IPS DF 6.9 (cell line): ENCODE measurements around the gene MED7.

Experiments
- DNase-seq: peaks from one replicate; pipeline ENCODE4 v3.0.0-alpha.2; 2013; ENCODE audit warnings: low read depth, low spot score
- H3K27ac ChIP-seq: one replicate; pipeline ENCODE4 v1.5.1; 2013; ENCODE audit warnings: low read length, control low read depth
- H3K27me3 ChIP-seq: 2 replicates; pipeline ENCODE4 v1.6.1; 2013; ENCODE audit warnings: mild to moderate bottlenecking, low read length; ENCODE audit not compliant: control insufficient read depth, insufficient read depth
- H3K36me3 ChIP-seq: 2 replicates; pipeline ENCODE4 v1.6.1; 2013; ENCODE audit warnings: low read length; ENCODE audit not compliant: control insufficient read depth, insufficient read depth
- H3K4me1 ChIP-seq: 2 replicates; pipeline ENCODE4 v1.6.1; 2013; ENCODE audit warnings: low read length; ENCODE audit not compliant: control insufficient read depth, insufficient read depth
- H3K4me3 ChIP-seq: 2 replicates; pipeline ENCODE4 v1.5.1; 2013; ENCODE audit warnings: mild to moderate bottlenecking, low read length
- H3K9me3 ChIP-seq: 2 replicates; pipeline ENCODE4 v1.6.1; 2013; ENCODE audit warnings: low read length, inconsistent platforms; ENCODE audit not compliant: control insufficient read depth, insufficient read depth
- WGBS: extraction: QIAGEN DNeasy Blood & Tissue Kit; methylation state at CpG from one replicate; pipeline ENCODE4 v1.1.7; 2013; ENCODE audit warnings: mixed read lengths, missing lambda C conversion rate; ENCODE audit not compliant: insufficient read length, insufficient coverage; 5-methylcytosine and 5-hydroxymethylcytosine counted together

The MED7 gene

GRCh38 chr5:157178966-157179365 is 36.3 kb upstream of the MED7 start:
- H3K4me3 ChIP-seq = no peak overlapping the region
- DNase-seq = no peak
- H3K36me3 ChIP-seq = no peaks in the 10 kb centered on the region
- H3K9me3 ChIP-seq = no peaks in the 10 kb centered on the region
- no peaks in the 10 kb centered on the region for H3K27me3 ChIP-seq
- WGBS = no CpG with 5 or more reads among the region's 3 CpGs
- no peak overlapping the region for H3K27ac ChIP-seq
- no peaks in the 10 kb centered on the region for H3K4me1 ChIP-seq

GRCh38 chr5:157177953-157178352 is 35.3 kb upstream of the MED7 start:
- no CpG with 5 or more reads among the region's 6 CpGs for WGBS
- no peaks in the 10 kb centered on the region for H3K9me3 ChIP-seq
- no peaks in the 10 kb centered on the region for H3K4me1 ChIP-seq
- DNase-seq = no peak
- H3K4me3 ChIP-seq = no peak overlapping the region
- no peaks in the 10 kb centered on the region for H3K27me3 ChIP-seq
- no peaks in the 10 kb centered on the region for H3K36me3 ChIP-seq
- H3K27ac ChIP-seq = no peak overlapping the region

GRCh38 chr5:157175071-157175612 is 32.5 kb upstream of the MED7 start:
- no peak overlapping the region for H3K27ac ChIP-seq
- WGBS = no CpG with 5 or more reads among the region's 8 CpGs
- H3K4me3 ChIP-seq = no peak overlapping the region
- DNase-seq = no peak
- H3K4me1 ChIP-seq = no peaks in the 10 kb centered on the region
- H3K27me3 ChIP-seq = no peaks in the 10 kb centered on the region
- no peaks in the 10 kb centered on the region for H3K36me3 ChIP-seq
- H3K9me3 ChIP-seq = peaks cover 2% of the 10 kb centered on the region; the same call in 1 of the 2 replicates

- no peaks in the 10 kb centered on the region for H3K27me3 ChIP-seq
- H3K4me3 ChIP-seq = no peak overlapping the region
- H3K4me1 ChIP-seq = no peaks in the 10 kb centered on the region
- WGBS = no CpG with 5 or more reads among the region's 2 CpGs
- H3K36me3 ChIP-seq = no peaks in the 10 kb centered on the region
- peaks cover 2% of the 10 kb centered on the region; the same call in 1 of the 2 replicates for H3K9me3 ChIP-seq
- DNase-seq = no peak
- no peak overlapping the region for H3K27ac ChIP-seq
Measured at GRCh38 chr5:157172403-157172802, 29.7 kb upstream of the MED7 start.

GRCh38 chr5:157168286-157168685 is 25.6 kb upstream of the MED7 start:
- H3K4me1 ChIP-seq = no peaks in the 10 kb centered on the region
- peaks cover 2% of the 10 kb centered on the region; the same call in 1 of the 2 replicates for H3K9me3 ChIP-seq
- no peak overlapping the region for H3K27ac ChIP-seq
- no peak for DNase-seq
- no peak overlapping the region for H3K4me3 ChIP-seq
- WGBS = no CpG with 5 or more reads among the region's 5 CpGs
- H3K36me3 ChIP-seq = no peaks in the 10 kb centered on the region
- no peaks in the 10 kb centered on the region for H3K27me3 ChIP-seq

- no peak for DNase-seq
- no peak overlapping the region for H3K27ac ChIP-seq
Measured at GRCh38 chr5:157167214-157167621, 24.6 kb upstream of the MED7 start.

GRCh38 chr5:157166214-157167213 is 23.8 kb upstream of the MED7 start, which contains the start of gene GARIN3:
Gene GARIN3, minus strand, starts transcription at chr5:157166264. Its CDS starts 96 bp downstream, at chr5:157166168.
- Histone ChIP-seq H3K27me3 (no peaks in the 10 kb centered on the region), H3K27ac (no peak within 1 kb of the TSS), H3K36me3 (no peaks in the 10 kb centered on the region), H3K9me3 (peaks cover 2% of the 10 kb centered on the region; the same call in 1 of the 2 replicates), H3K4me1 (no peaks in the 10 kb centered on the region), H3K4me3 (no peak within 1 kb of the TSS)
- no CpG with 5 or more reads among the region's 7 CpGs for WGBS
- DNase-seq = no peak

More at GRCh38 chr5:157167214-157167621, 24.6 kb upstream of the MED7 start:
- Histone ChIP-seq H3K4me1 (no peaks in the 10 kb centered on the region), H3K4me3 (no peak overlapping the region), H3K36me3 (no peaks in the 10 kb centered on the region), H3K27me3 (no peaks in the 10 kb centered on the region), H3K9me3 (peaks cover 2% of the 10 kb centered on the region; the same call in 1 of the 2 replicates)
- WGBS = no CpG with 5 or more reads among the region's 4 CpGs

- Histone ChIP-seq H3K9me3 (no peaks in the 10 kb centered on the region), H3K27ac (no peak overlapping the region), H3K27me3 (no peaks in the 10 kb centered on the region), H3K4me3 (no peak overlapping the region), H3K36me3 (no peaks in the 10 kb centered on the region), H3K4me1 (no peaks in the 10 kb centered on the region)
- DNase-seq = no peak
- no CpG with 5 or more reads among the region's 14 CpGs for WGBS
Measured at GRCh38 chr5:157165668-157166067, 23.0 kb upstream of the MED7 start.

- DNase-seq = no peak
- no peak overlapping the region for H3K27ac ChIP-seq
- no peaks in the 10 kb centered on the region for H3K36me3 ChIP-seq
- H3K4me3 ChIP-seq = no peak overlapping the region
- H3K4me1 ChIP-seq = no peaks in the 10 kb centered on the region
- H3K27me3 ChIP-seq = no peaks in the 10 kb centered on the region
- no peaks in the 10 kb centered on the region for H3K9me3 ChIP-seq
- no CpG with 5 or more reads among the region's 4 CpGs for WGBS
Measured at GRCh38 chr5:157165261-157165660, 22.6 kb upstream of the MED7 start.

- Histone ChIP-seq H3K36me3 (no peaks in the 10 kb centered on the region), H3K4me3 (no peak overlapping the region), H3K9me3 (no peaks in the 10 kb centered on the region), H3K27me3 (no peaks in the 10 kb centered on the region), H3K27ac (no peak overlapping the region), H3K4me1 (no peaks in the 10 kb centered on the region)
- DNase-seq = no peak
- no CpG with 5 or more reads among the region's 5 CpGs for WGBS
Measured at GRCh38 chr5:157164521-157164920, 21.9 kb upstream of the MED7 start.
